GM06990 (cell line): Measurements from ENCODE around the gene LSP1.
A peak's percentile ranks its signal among the peaks of the same experiment; 100 is the strongest.

ENCODE experiments used
- DNase-seq: peaks from one replicate; pipeline ENCODE4 v3.0.0-alpha.2; 2011; ENCODE audit not compliant: insufficient read length; ENCODE audit errors: extremely low read depth
- H3K27me3 ChIP-seq: replicated peaks from 2 replicates; pipeline ENCODE4 v1.6.0; 2011; ENCODE audit warnings: low read length; ENCODE audit not compliant: control insufficient read depth, insufficient read depth
- H3K36me3 ChIP-seq: 2 replicates; pipeline ENCODE4 v1.5.1; 2011; ENCODE audit warnings: low read length; ENCODE audit not compliant: control insufficient read depth, insufficient read depth
- H3K4me3 ChIP-seq: replicated peaks from 2 replicates; pipeline ENCODE4 v1.5.1; 2011; ENCODE audit warnings: low read depth, mild to moderate bottlenecking, control low read depth, low read length
- TF ChIP-seq, protein P1 (sequence below): IDR thresholded peaks from 2 replicates; pipeline ENCODE4 v1.5.1; 2011; ENCODE audit warnings: low read length, control low read depth, mild to moderate bottlenecking, inconsistent platforms; ENCODE audit not compliant: insufficient read depth, poor library complexity, severe bottlenecking

The LSP1 gene

DNA sequence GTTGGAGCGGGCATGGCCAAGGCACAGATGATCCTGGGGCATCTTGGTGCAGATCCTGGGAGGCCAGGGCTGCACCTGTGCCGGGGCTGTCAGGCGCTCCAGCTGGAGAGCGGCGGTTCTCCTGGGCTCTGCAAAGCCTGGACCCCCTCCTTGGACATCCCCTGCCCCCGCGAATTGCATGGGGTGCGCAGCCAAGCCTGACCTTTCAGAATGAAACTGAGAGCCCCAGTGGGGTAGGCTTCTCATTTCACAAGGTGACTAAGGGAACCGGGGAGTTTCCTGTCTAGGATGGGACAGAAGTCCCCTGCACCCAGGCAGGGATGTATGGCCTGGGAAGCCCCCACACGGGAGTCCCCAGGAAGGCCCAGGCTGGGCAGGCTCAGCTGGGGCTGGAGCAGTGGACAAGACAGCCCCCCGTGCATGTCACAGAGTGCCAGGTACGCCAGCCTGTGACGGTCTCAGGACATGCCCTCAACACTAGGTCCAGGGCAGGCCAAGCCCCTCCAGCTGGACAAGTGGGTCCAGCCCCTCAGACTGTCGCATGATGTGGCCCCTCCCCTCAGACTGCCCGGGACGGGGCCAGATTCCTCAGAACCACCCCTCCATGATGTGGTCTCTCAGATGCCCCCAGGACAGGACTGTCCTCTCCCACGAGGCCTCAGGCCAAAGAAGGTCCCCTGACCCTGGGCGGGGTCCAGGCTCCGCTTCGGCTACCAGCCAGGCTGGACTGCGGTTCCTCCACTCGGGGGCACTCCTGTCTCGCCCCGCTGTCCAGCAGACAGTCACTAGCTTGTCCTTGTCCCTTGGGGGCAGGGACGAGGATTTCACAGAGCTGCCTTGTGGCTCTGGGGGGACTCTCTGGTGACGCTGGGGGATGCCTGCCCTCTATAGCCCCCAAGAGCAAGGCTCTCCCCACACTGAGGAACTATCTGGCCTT is 2.3 kb downstream of the LSP1 start:
- Histone ChIP-seq H3K36me3 (peaks cover 25% of the 10 kb centered on the region), H3K4me3 (peak overlapping the region; percentile 95), H3K27me3 (no peaks in the 10 kb centered on the region)
- peak; percentile 81 for DNase-seq
- TF ChIP-seq, protein P1, sequence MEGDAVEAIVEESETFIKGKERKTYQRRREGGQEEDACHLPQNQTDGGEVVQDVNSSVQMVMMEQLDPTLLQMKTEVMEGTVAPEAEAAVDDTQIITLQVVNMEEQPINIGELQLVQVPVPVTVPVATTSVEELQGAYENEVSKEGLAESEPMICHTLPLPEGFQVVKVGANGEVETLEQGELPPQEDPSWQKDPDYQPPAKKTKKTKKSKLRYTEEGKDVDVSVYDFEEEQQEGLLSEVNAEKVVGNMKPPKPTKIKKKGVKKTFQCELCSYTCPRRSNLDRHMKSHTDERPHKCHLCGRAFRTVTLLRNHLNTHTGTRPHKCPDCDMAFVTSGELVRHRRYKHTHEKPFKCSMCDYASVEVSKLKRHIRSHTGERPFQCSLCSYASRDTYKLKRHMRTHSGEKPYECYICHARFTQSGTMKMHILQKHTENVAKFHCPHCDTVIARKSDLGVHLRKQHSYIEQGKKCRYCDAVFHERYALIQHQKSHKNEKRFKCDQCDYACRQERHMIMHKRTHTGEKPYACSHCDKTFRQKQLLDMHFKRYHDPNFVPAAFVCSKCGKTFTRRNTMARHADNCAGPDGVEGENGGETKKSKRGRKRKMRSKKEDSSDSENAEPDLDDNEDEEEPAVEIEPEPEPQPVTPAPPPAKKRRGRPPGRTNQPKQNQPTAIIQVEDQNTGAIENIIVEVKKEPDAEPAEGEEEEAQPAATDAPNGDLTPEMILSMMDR, result no peak

- TF ChIP-seq, protein P1, result no peak
- Histone ChIP-seq H3K36me3 (peaks cover 25% of the 10 kb centered on the region), H3K27me3 (no peaks in the 10 kb centered on the region), H3K4me3 (peak overlapping the region; percentile 95)
- no peak for DNase-seq
Observed at GRCh38 chr11:1855886-1856265, 3.0 kb downstream of the LSP1 start.

- no peak for DNase-seq
- TF ChIP-seq, protein P1, result no peak
- Histone ChIP-seq H3K27me3 (no peaks in the 10 kb centered on the region), H3K4me3 (0 out of 2 replicates have a peak overlapping the region, but pooled peaks have one; percentile 95), H3K36me3 (peaks cover 25% of the 10 kb centered on the region)
Observed at GRCh38 chr11:1856306-1857005, 3.6 kb downstream of the LSP1 start.

- TF ChIP-seq, protein P1, result no peak
- no peak for DNase-seq
- Histone ChIP-seq H3K36me3 (peaks cover 25% of the 10 kb centered on the region), H3K4me3 (no peak overlapping the region), H3K27me3 (no peaks in the 10 kb centered on the region)
Observed at GRCh38 chr11:1857064-1857463, 4.2 kb downstream of the LSP1 start.

- H3K27me3 ChIP-seq, result no peaks in the 10 kb centered on the region
- DNase-seq, result no peak
- H3K4me3 ChIP-seq, result no peak overlapping the region
- H3K36me3 ChIP-seq, result peaks cover 28% of the 10 kb centered on the region
- TF ChIP-seq, protein P1, result no peak
Observed at GRCh38 chr11:1858154-1858553, 5.3 kb downstream of the LSP1 start.
